OCI-LY3 (cell line): ENCODE data around the gene SND1.

Experiments
- EZH2phosphoT487 ChIP-seq: fragments of 200-600 bp; shearing (Covaris generic); IDR thresholded peaks from 2 replicates; pipeline ENCODE4 v1.6.1; 2018; ENCODE audit warnings: antibody characterized with exemption, mixed run types, low read depth
- TF ChIP-seq, protein P1 (sequence below): fragments of 200-600, 300-600 bp; sonication (generic); IDR thresholded peaks from 2 replicates; pipeline ENCODE4 v1.5.1; 2014; ENCODE audit warnings: antibody characterized with exemption, low read length, low read depth

DNA sequence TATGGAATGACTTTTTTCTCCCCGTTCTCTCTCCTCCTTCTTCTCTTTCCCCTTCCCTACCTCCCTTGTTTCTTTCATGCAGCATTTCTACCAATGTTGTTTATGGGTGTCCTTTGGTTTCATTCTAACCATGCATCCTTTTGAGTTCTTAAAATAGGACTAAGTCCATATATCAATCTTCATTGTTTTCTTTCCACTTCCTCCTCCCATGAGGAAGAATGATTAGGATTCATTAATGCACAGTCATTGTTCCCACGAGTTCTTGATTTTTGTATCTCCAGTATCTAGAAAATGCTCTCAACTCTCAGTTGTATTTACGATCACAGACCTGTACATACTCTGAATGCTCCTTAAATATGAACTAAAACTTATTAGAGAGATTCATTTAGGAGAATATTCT, 226.0 kb downstream of the SND1 start:
- TF ChIP-seq, protein P1, sequence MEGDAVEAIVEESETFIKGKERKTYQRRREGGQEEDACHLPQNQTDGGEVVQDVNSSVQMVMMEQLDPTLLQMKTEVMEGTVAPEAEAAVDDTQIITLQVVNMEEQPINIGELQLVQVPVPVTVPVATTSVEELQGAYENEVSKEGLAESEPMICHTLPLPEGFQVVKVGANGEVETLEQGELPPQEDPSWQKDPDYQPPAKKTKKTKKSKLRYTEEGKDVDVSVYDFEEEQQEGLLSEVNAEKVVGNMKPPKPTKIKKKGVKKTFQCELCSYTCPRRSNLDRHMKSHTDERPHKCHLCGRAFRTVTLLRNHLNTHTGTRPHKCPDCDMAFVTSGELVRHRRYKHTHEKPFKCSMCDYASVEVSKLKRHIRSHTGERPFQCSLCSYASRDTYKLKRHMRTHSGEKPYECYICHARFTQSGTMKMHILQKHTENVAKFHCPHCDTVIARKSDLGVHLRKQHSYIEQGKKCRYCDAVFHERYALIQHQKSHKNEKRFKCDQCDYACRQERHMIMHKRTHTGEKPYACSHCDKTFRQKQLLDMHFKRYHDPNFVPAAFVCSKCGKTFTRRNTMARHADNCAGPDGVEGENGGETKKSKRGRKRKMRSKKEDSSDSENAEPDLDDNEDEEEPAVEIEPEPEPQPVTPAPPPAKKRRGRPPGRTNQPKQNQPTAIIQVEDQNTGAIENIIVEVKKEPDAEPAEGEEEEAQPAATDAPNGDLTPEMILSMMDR: no peak
- TF ChIP-seq EZH2phosphoT487: no peak
